RWPE2 (cell line): ENCODE results near the gene UTS2B.

Source experiments
- ATAC-seq: fragments of 200-7000 bp; cut with Tn5 transposase; 3 replicates; pipeline ENCODE4 v1.9.1; 2021; ENCODE audit warnings: low read depth
- DNase-seq: peaks from one replicate; pipeline ENCODE4 v3.0.0-alpha.2; 2020; ENCODE audit warnings: low spot score
- H3K27ac ChIP-seq: fragments of 450-650 bp; 2 replicates; pipeline ENCODE4 v1.5.1; 2017; ENCODE audit warnings: mild to moderate bottlenecking; ENCODE audit not compliant: poor library complexity, severe bottlenecking
- H3K27me3 ChIP-seq: fragments of 250-450 bp; sonication (Bioruptor Pico); 2 replicates; pipeline ENCODE4 v1.5.1; 2021; ENCODE audit warnings: mild to moderate bottlenecking, moderate library complexity; ENCODE audit not compliant: insufficient read depth, poor library complexity, severe bottlenecking
- H3K36me3 ChIP-seq: fragments of 250-450 bp; sonication (Bioruptor Pico); 2 replicates; pipeline ENCODE4 v1.5.1; 2020; ENCODE audit warnings: low read depth, mild to moderate bottlenecking, moderate library complexity
- H3K4me1 ChIP-seq: fragments of 250-450 bp; sonication (Bioruptor Pico); 2 replicates; pipeline ENCODE4 v1.5.1; 2021; ENCODE audit warnings: mild to moderate bottlenecking, moderate library complexity; ENCODE audit not compliant: insufficient read depth, poor library complexity, severe bottlenecking
- H3K4me3 ChIP-seq: fragments of 250-450 bp; sonication (Bioruptor Pico); 2 replicates; pipeline ENCODE4 v1.5.1; 2021; ENCODE audit warnings: mild to moderate bottlenecking, moderate library complexity; ENCODE audit not compliant: severe bottlenecking
- H3K9me3 ChIP-seq: fragments of 250-450 bp; sonication (Bioruptor Pico); 2 replicates; pipeline ENCODE4 v1.5.1; 2021; ENCODE audit warnings: mild to moderate bottlenecking, moderate library complexity; ENCODE audit not compliant: severe bottlenecking
- TF ChIP-seq, protein P1 (sequence below): fragments of 450-650 bp; IDR thresholded peaks from one replicate; pipeline ENCODE4 v1.5.1; 2017; ENCODE audit warnings: mild to moderate bottlenecking, moderate library complexity; ENCODE audit not compliant: poor library complexity, severe bottlenecking

The UTS2B gene, protein sequence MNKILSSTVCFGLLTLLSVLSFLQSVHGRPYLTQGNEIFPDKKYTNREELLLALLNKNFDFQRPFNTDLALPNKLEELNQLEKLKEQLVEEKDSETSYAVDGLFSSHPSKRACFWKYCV

DNA sequence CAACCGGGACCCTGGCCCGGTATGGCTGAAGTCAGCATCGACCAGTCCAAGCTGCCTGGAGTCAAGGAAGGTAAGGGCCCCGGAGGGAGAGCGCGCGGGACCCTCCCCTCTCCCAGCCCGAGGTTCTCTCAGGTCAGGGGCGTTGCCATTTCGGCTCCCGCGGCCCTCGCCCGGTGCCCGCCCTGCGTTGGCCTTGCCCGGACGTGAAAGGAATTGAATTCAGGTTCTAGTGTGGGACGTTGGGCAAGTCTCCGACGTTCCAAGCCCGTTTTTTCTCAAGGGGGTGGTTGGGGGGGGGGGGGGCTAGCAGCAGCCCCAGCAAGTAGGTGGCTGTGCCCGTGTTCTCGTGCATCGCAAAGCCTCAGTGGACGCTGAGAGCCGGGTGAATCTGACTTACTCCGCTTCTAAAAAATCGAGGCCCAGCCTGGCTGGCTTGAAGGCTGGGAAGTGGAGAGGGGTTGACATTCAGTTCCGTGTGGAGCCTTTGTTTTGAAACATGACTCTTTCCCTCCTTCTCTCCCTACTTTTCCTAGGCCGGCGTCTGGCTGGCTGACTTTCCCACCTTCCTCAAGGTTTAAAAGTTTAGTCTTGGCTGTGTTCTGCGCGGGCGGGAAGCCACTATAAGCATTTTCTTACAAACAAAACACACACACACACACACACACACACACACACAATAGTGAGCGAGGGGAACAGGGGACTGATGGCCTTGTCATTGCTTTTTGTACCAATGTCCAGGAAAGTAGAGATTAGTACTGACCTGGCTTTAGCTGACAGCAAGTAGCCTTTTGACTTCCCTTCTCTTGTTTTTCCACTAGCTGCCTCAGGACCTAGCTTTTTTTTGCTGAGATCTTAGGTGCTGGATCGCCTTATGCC, at the start of gene UTS2B:
Gene UTS2B (minus strand): TSS at position 873 of the 876 bp plus-strand sequence. CDS start 48,337 bp downstream, outside the sequence.
- peak; percentile 56 for ATAC-seq
- Histone ChIP-seq H3K4me1 (peaks cover 17% of the 10 kb centered on the region), H3K36me3 (0 out of 2 replicates have a peak, but pooled peaks cover 7% of the 10 kb centered on the region), H3K4me3 (peak within 1 kb of the TSS; percentile 86), H3K9me3 (no peaks in the 10 kb centered on the region), H3K27me3 (no peaks in the 10 kb centered on the region), H3K27ac (peak within 1 kb of the TSS; percentile 82)
- TF ChIP-seq, protein P1, sequence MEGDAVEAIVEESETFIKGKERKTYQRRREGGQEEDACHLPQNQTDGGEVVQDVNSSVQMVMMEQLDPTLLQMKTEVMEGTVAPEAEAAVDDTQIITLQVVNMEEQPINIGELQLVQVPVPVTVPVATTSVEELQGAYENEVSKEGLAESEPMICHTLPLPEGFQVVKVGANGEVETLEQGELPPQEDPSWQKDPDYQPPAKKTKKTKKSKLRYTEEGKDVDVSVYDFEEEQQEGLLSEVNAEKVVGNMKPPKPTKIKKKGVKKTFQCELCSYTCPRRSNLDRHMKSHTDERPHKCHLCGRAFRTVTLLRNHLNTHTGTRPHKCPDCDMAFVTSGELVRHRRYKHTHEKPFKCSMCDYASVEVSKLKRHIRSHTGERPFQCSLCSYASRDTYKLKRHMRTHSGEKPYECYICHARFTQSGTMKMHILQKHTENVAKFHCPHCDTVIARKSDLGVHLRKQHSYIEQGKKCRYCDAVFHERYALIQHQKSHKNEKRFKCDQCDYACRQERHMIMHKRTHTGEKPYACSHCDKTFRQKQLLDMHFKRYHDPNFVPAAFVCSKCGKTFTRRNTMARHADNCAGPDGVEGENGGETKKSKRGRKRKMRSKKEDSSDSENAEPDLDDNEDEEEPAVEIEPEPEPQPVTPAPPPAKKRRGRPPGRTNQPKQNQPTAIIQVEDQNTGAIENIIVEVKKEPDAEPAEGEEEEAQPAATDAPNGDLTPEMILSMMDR = peak; percentile 3
- no peak for DNase-seq

DNA sequence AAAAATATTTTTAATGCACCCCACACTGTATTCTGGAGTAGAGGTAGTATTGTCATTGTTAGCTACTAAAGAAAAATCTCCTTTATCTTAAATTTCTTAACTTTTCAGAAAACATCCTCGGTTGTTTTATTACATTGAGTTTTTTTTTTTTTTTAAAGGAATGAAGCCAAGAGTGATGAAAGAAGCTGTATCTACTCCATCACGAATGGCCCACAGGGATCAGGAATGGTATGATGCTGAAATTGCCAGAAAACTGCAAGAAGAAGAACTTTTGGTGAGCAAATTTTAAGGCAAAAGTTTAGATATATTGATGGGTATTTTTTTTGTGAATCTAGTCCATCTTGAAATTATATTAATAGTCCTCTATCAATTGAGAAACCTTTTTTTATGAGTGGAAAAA, 49.7 kb upstream of the UTS2B start:
- peaks cover 13% of the 10 kb centered on the region for H3K4me1 ChIP-seq
- ATAC-seq = no peak
- H3K27ac ChIP-seq = no peak overlapping the region
- H3K36me3 ChIP-seq = peaks cover 77% of the 10 kb centered on the region
- no peaks in the 10 kb centered on the region for H3K9me3 ChIP-seq
- no peak for DNase-seq
- H3K27me3 ChIP-seq = no peaks in the 10 kb centered on the region
- TF ChIP-seq, protein P1 = no peak
- H3K4me3 ChIP-seq = no peak overlapping the region

DNA sequence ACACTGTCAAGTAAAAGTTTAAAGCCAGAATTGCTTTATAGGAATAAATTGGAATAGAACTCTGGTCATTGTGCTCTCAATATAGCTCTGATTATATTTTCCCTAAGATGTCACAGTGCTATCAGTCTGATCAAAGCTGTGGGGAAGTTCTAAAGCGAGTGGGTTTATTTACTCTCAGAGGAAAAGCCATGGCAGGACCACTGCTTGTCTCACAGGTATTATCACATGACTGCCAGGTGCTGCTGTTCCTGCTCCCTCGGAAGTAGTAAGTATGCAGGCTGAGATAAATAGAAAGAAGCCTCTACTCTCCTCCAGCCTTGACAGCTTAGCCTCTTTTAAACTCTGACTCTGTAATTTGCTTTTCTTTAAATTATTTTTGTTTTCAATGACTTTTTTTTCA, 49.1 kb upstream of the UTS2B start:
- Histone ChIP-seq H3K27me3 (no peaks in the 10 kb centered on the region), H3K4me3 (no peak overlapping the region), H3K36me3 (peaks cover 81% of the 10 kb centered on the region), H3K4me1 (peaks cover 13% of the 10 kb centered on the region), H3K9me3 (no peaks in the 10 kb centered on the region), H3K27ac (no peak overlapping the region)
- TF ChIP-seq, protein P1 = no peak
- no peak for DNase-seq
- ATAC-seq = no peak

GRCh38 chr3:191378142-191378812, 48.0 kb upstream of the UTS2B start:
- Histone ChIP-seq H3K36me3 (peaks cover 81% of the 10 kb centered on the region), H3K4me3 (no peak overlapping the region), H3K27ac (no peak overlapping the region), H3K4me1 (peaks cover 13% of the 10 kb centered on the region), H3K9me3 (no peaks in the 10 kb centered on the region), H3K27me3 (no peaks in the 10 kb centered on the region)
- TF ChIP-seq, protein P1 = no peak
- no peak for ATAC-seq
- no peak for DNase-seq
